Measurements from ENCODE around the gene TEX19. TPM values are rescaled to one million over a fixed set of nuclear protein-coding genes. Genes with fewer than 3 reads are reported as not detected.
"Not testable (repeated sequence)": the region's sequence is repeated elsewhere in the genome, so short reads cannot be mapped to it uniquely, and the experiment has no call there.

TEX19 gene
- total RNA-seq, 1 experiment from 2014 or later: 0.24 TPM

- ChIA-PET CTCF (no interaction called here), POLR2A (ENCODE audit: unreplicated experiment) (interaction anchor here (0.6 kb wide), 1 partner anchor 281 kb away, joined by 6 read pairs; no protein-coding TSS in a partner anchor)
- no TSS peak for BruUV-seq (replicated peaks)
- no peaks in the 10 kb centered on the region for H4K20me1 ChIP-seq (ENCODE audit: insufficient read depth)
- H3K9me2 ChIP-seq (ENCODE audit: insufficient read depth): no peaks in the 10 kb centered on the region
- H2AFZ ChIP-seq: no peak overlapping the region
- TF ChIP-seq EZH2 (IDR thresholded peaks at IDR 0.05; ENCODE audit: low read depth): no peak
- TF ChIP-seq, protein P1, sequence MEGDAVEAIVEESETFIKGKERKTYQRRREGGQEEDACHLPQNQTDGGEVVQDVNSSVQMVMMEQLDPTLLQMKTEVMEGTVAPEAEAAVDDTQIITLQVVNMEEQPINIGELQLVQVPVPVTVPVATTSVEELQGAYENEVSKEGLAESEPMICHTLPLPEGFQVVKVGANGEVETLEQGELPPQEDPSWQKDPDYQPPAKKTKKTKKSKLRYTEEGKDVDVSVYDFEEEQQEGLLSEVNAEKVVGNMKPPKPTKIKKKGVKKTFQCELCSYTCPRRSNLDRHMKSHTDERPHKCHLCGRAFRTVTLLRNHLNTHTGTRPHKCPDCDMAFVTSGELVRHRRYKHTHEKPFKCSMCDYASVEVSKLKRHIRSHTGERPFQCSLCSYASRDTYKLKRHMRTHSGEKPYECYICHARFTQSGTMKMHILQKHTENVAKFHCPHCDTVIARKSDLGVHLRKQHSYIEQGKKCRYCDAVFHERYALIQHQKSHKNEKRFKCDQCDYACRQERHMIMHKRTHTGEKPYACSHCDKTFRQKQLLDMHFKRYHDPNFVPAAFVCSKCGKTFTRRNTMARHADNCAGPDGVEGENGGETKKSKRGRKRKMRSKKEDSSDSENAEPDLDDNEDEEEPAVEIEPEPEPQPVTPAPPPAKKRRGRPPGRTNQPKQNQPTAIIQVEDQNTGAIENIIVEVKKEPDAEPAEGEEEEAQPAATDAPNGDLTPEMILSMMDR (conservative IDR thresholded peaks at IDR 0.05): no peak
- H3K27me3 ChIP-seq (ENCODE audit: insufficient read depth, low read depth): peaks cover 3% of the 10 kb centered on the region; the same call in 1 of the 2 replicates
- no peak overlapping the region for H3K4me3 ChIP-seq
- H3K9me3 ChIP-seq (ENCODE audit: insufficient read depth, low read depth): no peaks in the 10 kb centered on the region
- intact Hi-C loops (cut with micrococcal nuclease; ENCODE audit: unreplicated experiment): no loop called here
- DNase-seq: no peak
- no peaks in the 10 kb centered on the region for H3F3A ChIP-seq (ENCODE audit: insufficient read depth, low read depth)
- H3K4me2 ChIP-seq: no peak overlapping the region
- H3K27ac ChIP-seq: no peak overlapping the region
- H3K4me1 ChIP-seq (replicated peaks; ENCODE audit: insufficient read depth): no peaks in the 10 kb centered on the region
- H3K79me2 ChIP-seq (ENCODE audit: low read depth): no peaks in the 10 kb centered on the region
- no peaks in the 10 kb centered on the region for H3K36me3 ChIP-seq (ENCODE audit: low read depth)
Observed at GRCh38 chr17:82377924-82378740, 19.1 kb downstream of the TEX19 start.

DNA sequence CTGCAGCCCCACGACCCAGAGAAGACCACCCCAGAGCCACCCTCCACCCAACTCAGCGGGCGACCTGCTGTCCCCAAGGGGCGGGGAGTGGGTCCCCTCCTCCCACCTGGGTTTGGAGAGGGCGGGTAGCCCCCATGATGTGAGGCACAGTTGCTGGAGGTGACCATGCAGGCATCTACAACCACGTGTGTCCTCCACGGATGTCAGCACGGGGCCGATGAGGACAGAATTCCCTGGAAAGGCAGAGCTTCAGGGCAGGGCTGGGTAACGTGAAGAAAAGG, 19.6 kb downstream of the TEX19 start:
- H3K36me3 ChIP-seq (ENCODE audit: low read depth): no peaks in the 10 kb centered on the region
- intact Hi-C loops (cut with micrococcal nuclease; ENCODE audit: unreplicated experiment): no loop called here
- H3K27ac ChIP-seq: no peak overlapping the region
- ChIA-PET CTCF (no interaction called here), POLR2A (ENCODE audit: unreplicated experiment) (no interaction called here)
- H4K20me1 ChIP-seq (ENCODE audit: insufficient read depth): no peaks in the 10 kb centered on the region
- BruUV-seq (replicated peaks): no TSS peak
- H3K27me3 ChIP-seq (ENCODE audit: insufficient read depth, low read depth): peaks cover 3% of the 10 kb centered on the region; the same call in 1 of the 2 replicates
- H3K79me2 ChIP-seq (ENCODE audit: low read depth): no peaks in the 10 kb centered on the region
- no peak for DNase-seq
- no peaks in the 10 kb centered on the region for H3K4me1 ChIP-seq (replicated peaks; ENCODE audit: insufficient read depth)
- no peaks in the 10 kb centered on the region for H3K9me3 ChIP-seq (ENCODE audit: insufficient read depth, low read depth)
- no peak overlapping the region for H2AFZ ChIP-seq
- no peak for TF ChIP-seq EZH2 (IDR thresholded peaks at IDR 0.05; ENCODE audit: low read depth)
- TF ChIP-seq, protein P1 (conservative IDR thresholded peaks at IDR 0.05): no peak
- no peak overlapping the region for H3K4me3 ChIP-seq
- H3K4me2 ChIP-seq: no peak overlapping the region
- H3F3A ChIP-seq (ENCODE audit: insufficient read depth, low read depth): no peaks in the 10 kb centered on the region
- no peaks in the 10 kb centered on the region for H3K9me2 ChIP-seq (ENCODE audit: insufficient read depth)

DNA sequence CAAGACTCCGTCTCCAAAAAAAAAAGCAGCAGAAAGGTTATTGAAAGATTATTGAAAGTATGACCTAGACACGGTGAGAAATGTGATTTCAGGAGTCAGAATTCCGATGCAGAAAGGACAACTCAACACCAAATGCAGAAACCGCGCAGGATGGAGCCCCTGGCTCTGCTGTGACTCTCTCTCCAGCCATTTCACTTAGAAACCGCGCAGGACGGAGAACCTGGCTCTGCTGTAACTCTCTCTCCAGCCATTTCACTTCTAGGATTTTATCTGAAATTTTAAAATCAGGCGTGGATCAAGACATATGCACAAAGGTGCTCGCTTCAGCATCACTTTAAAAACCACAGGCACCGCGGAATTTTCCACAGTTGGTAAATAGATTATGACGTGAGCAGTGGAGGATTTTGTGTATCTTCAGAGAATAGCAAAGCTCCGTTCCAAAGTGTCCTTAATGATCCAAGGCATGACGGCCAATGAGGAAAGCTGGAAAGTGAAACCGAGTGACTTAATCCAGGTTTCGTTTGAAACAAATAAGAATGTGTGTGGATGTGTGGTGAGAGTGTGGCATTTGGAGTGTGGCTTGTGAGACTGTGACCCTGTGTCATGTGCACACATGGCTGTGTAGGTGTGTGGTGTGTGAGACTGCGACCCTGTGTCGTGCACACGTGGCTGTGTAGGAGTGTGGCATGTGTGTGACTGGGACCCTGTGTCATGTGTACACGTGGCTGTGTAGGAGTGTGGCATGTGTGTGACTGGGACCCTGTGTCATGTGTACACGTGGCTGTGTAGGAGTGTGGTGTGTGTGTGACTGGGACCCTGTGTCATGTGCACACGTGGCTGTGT, 22.0 kb downstream of the TEX19 start:
- no peak overlapping the region for H2AFZ ChIP-seq
- H3K4me3 ChIP-seq: no peak overlapping the region
- no peaks in the 10 kb centered on the region for H3K9me3 ChIP-seq (ENCODE audit: insufficient read depth, low read depth)
- H3K9me2 ChIP-seq (ENCODE audit: insufficient read depth): no peaks in the 10 kb centered on the region
- H3F3A ChIP-seq (ENCODE audit: insufficient read depth, low read depth): no peaks in the 10 kb centered on the region
- DNase-seq: no peak
- intact Hi-C loops (cut with micrococcal nuclease; ENCODE audit: unreplicated experiment): no loop called here
- BruUV-seq (replicated peaks): no TSS peak
- H4K20me1 ChIP-seq (ENCODE audit: insufficient read depth): no peaks in the 10 kb centered on the region
- TF ChIP-seq EZH2 (IDR thresholded peaks at IDR 0.05; ENCODE audit: low read depth): no peak
- TF ChIP-seq, protein P1 (conservative IDR thresholded peaks at IDR 0.05): no peak
- no peaks in the 10 kb centered on the region for H3K79me2 ChIP-seq (ENCODE audit: low read depth)
- CTCF ChIA-PET: interaction anchor here (0.6 kb wide), 1 partner anchor 1962 kb away, joined by 4 read pairs; no protein-coding TSS in a partner anchor
- no peaks in the 10 kb centered on the region; the same call in 1 of the 2 replicates for H3K4me1 ChIP-seq (replicated peaks; ENCODE audit: insufficient read depth)
- peaks cover 3% of the 10 kb centered on the region; the same call in 1 of the 2 replicates for H3K27me3 ChIP-seq (ENCODE audit: insufficient read depth, low read depth)
- POLR2A ChIA-PET (ENCODE audit: unreplicated experiment): interaction anchor here (0.6 kb wide), 1 partner anchor 14 kb away, joined by 8 read pairs; no protein-coding TSS in a partner anchor
- H3K4me2 ChIP-seq: no peak overlapping the region
- no peak overlapping the region for H3K27ac ChIP-seq
- no peaks in the 10 kb centered on the region for H3K36me3 ChIP-seq (ENCODE audit: low read depth)

- H3K79me2 ChIP-seq (ENCODE audit: low read depth); H3K9me2 ChIP-seq (ENCODE audit: insufficient read depth); H2AFZ ChIP-seq; H3K27ac ChIP-seq; H3K9me3 ChIP-seq (ENCODE audit: insufficient read depth, low read depth); BruUV-seq (replicated peaks); intact Hi-C loops (cut with micrococcal nuclease; ENCODE audit: unreplicated experiment); H3K4me1 ChIP-seq (replicated peaks; ENCODE audit: insufficient read depth); H3K27me3 ChIP-seq (ENCODE audit: insufficient read depth, low read depth); H3K4me2 ChIP-seq; H3K36me3 ChIP-seq (ENCODE audit: low read depth); H3F3A ChIP-seq (ENCODE audit: insufficient read depth, low read depth); H3K4me3 ChIP-seq; DNase-seq; H4K20me1 ChIP-seq (ENCODE audit: insufficient read depth): not testable (repeated sequence)
- ChIA-PET POLR2A (ENCODE audit: unreplicated experiment) (interaction anchor here (0.6 kb wide), 1 partner anchor 15 kb away, joined by 8 read pairs; no protein-coding TSS in a partner anchor), CTCF (interaction anchor here (0.6 kb wide), 1 partner anchor 1963 kb away, joined by 4 read pairs; no protein-coding TSS in a partner anchor)
Observed at GRCh38 chr17:82381703-82382009, 22.6 kb downstream of the TEX19 start.
